HPDE6-E6E7 (cell line): Measurements from ENCODE around the gene ALG1.
"Not testable (repeated sequence)": the region's sequence is repeated elsewhere in the genome, so short reads cannot be mapped to it uniquely, and the experiment has no call there.

Experiments used
- DNase-seq: peaks from one replicate; pipeline ENCODE4 v3.0.0; 2011; ENCODE audit warnings: missing footprints; ENCODE audit errors: extremely low spot score

The ALG1 gene

DNA sequence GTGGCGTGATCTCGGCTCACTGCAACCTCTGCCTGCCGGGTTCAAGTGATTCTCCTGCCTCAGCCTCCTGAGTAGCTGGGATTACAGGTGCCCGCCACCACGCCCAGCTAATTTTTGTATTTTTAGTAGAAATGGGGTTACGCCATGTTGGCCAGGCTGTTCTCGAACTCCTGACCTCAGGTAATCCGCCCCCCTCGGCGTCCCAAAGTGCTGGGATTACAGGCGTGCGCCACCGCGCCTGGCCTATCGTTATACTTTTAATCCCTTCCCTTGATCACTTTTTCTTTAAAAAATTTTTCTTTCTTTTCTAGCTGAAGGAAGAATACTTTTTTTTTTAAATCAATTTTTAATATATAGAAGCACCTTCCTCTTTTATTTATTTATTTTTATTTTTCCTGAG, 2.1 kb downstream of the ALG1 start:
- not testable (repeated sequence) for DNase-seq

GRCh38 chr16:5075637-5076036, 4.0 kb downstream of the ALG1 start:
- no peak for DNase-seq

- DNase-seq, result no peak
These were observed 5.7 kb downstream of the ALG1 start for GRCh38 chr16:5077304-5077703.

DNA sequence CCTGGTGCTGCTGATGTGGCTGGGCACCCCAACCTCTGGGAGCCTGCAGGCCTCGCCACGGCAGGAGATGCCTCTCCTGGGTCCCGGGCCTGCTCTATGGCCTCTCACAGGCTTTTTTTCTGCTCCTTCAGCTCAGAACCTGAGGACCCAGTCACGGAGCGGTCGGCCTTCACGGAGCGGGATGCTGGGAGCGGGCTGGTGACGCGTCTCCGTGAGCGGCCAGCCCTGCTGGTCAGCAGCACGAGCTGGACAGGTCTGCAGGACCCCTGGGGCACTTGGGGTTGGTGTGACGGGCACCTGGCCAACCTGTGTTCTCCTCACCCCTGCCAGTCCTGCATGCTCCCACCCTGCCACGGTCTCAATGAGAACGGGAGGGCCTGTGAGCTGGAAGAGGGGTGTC, 7.0 kb downstream of the ALG1 start:
- no peak for DNase-seq

- DNase-seq, result not testable (repeated sequence)
These were observed 8.8 kb downstream of the ALG1 start for GRCh38 chr16:5080461-5080860.

- not testable (repeated sequence) for DNase-seq
These were observed 9.4 kb downstream of the ALG1 start for GRCh38 chr16:5080996-5081395.

DNA sequence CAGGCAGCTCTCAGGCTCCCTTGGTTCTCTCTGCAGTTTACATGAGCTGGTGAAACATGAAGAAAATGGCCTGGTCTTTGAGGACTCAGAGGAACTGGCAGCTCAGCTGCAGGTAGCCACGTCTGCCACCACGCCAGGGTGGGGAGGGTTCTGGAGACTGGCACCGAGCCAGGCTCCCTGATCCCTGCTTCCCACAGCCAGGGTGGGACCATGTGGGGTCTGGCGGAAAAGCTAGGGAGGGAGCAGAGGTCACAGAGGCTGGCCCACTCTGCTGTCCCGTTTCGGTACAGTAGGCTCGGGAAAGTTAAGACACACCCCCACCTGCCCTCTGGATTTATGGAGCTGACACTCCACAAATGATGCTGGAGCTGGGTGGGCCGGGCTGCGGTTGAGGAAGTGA, 12.0 kb downstream of the ALG1 start:
- DNase-seq, result not testable (repeated sequence)

GRCh38 chr16:5084099-5084731, 12.6 kb downstream of the ALG1 start:
- DNase-seq, result not testable (repeated sequence)

DNA sequence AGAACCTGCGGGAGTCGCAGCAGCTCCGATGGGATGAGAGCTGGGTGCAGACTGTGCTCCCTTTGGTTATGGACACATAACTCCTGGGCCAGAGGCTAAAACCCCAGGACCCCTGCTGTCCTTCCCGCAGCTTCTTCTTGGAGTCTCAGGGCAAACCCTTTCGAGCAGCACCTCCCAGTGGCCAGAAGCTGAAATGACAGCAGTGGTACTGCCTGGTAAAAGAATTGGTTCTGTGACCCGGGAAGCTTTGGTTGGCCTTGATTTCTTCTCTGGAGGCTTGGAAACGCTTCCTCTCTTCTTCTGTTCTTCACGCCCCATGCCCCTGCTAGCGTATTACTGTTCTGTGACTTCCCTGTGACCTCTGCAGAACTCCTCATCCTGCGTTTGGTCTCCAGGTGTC, 13.2 kb downstream of the ALG1 start:
- not testable (repeated sequence) for DNase-seq

- not testable (repeated sequence) for DNase-seq
These were observed 14.1 kb downstream of the ALG1 start for GRCh38 chr16:5085716-5086115.

DNA sequence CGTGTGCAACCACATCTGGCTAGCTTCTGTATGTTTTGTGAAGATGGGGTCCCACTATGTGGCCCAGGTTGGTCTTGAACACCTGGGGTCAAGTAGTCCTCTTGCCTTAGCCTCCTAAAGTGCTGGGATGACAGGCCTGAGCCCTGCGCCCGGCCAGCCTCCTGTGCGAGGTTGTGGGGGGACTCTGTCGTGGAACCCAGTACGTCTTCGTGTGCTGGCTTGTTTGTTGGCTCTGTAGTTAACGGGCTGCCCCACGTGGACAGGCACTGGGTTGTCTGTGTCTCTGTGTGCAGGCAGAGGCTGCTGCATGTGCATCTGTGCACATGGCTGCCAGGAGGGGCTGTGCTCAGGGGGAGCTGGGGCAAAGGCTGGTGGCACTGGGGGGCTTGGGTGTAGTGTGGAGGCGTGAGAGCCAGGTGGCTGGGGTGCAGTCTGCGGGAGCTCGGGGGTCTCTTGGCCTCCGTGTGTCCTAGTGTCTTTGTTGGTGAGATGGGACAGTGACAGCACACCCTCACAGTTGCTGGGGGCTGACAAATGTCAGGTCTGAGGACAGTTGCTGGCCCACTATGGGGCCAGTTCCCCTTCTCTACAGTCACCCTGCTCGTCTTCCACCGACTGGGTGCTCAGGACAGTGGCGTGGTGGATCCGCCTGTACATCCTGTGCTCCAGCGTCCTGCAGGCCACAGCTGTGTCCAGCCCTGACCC, 16.6 kb downstream of the ALG1 start:
- DNase-seq, result not testable (repeated sequence)

GRCh38 chr16:5088936-5089335, 17.3 kb downstream of the ALG1 start:
- DNase-seq, result not testable (repeated sequence)

DNA sequence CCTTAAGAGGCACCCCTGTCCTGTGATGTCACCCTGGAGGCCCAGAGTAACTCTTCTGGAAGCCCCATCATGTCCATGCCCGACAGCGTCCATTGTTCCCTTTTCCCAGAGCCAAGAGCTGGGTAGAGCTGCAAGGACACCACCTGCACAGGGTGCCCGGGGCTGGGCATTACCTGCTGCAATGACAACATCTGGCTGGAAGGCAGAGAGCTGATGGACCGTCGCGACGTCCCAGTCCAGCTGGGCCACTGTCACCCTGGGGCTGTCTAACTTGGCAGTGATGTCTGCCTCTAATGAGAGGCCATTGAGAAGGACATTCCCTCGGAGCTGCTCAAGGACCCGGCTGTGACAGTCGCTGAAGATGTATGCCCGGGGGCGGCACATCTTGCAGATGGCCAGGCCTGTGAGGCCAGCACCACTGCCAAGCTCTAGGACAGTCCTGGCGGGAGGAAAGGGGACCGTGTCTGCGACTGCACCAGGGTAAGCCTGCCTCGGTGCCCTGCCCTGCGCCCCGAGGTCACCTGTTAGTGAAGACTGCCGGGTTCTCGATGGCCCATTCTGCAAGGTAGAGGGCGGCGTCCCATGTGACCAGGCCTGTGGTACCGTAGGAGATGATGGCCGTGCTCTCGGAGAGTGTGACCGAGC, 18.4 kb downstream of the ALG1 start:
- DNase-seq, result not testable (repeated sequence)

DNA sequence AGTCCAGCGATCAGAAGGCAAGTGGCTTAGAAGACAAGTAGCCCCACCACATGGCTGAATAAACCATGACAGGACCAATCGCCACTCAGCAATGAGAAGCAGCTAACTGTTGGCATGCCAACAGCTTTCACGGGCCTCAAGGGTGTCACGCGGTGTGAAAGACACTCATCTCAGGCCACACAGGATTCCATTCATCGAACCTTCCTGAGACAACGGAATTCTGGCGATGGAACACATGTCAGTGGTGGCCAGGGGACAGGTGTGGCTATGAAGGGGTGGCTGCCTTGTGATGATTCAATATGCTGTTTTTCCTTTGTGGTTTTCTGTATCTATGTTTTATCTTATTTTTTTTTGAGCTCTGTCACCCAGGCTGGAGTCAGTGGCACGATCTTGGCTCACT, 18.9 kb downstream of the ALG1 start:
- not testable (repeated sequence) for DNase-seq

DNA sequence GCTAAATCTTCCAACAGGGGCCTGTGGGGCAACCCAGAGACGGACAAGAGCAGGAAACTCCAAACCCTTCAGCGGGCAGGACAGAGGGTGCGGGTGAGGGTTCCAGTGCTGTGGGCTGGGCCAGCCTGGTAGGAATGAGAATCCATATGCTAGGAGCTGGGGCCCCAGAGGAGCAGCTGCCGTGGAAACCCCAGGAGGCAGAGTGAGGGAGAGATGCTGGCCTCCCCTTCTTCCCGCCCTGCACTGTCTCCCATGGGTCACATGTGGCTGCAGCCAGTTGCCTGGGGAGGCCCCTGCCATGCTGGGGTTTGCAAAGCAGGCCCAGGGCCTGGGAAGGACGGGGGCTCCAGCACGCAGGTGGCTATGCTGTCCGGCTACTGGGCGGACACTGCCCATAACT, 21.4 kb downstream of the ALG1 start:
- not testable (repeated sequence) for DNase-seq

- DNase-seq, result not testable (repeated sequence)
These were observed 22.1 kb downstream of the ALG1 start for GRCh38 chr16:5093746-5094145.

DNA sequence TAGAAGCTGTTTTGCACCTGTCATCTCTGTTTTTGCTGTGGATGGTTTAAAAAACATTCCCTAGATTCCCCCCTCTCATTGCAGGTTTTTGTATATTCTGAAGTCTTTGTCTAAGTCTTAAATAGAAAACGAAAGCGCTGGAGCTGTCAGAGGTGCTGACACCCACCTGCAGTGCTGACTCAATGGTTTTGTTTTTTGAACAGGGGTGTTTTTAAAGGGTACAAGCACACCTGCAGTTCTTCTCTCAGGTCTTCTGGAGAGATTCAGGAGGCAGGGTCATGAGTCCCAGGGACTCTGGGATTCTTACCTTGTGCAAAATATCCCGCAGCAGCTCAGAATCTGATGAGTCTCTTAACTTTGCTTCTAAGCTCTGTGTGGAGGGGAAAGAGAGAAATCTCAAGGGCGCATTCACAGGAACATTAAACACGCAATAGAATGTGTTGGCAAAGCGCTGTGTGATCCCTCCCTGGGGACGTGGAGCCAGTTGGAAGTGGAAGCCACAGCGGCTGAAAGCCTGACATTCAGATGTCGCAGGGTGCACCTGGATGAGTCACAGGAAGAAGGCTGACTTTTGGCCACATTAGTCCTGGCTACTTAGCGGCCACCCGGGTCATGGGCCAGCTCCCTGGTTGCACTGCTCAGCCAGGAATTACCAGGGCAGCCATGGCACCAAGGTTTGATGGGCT, 23.6 kb downstream of the ALG1 start:
- not testable (repeated sequence) for DNase-seq

DNA sequence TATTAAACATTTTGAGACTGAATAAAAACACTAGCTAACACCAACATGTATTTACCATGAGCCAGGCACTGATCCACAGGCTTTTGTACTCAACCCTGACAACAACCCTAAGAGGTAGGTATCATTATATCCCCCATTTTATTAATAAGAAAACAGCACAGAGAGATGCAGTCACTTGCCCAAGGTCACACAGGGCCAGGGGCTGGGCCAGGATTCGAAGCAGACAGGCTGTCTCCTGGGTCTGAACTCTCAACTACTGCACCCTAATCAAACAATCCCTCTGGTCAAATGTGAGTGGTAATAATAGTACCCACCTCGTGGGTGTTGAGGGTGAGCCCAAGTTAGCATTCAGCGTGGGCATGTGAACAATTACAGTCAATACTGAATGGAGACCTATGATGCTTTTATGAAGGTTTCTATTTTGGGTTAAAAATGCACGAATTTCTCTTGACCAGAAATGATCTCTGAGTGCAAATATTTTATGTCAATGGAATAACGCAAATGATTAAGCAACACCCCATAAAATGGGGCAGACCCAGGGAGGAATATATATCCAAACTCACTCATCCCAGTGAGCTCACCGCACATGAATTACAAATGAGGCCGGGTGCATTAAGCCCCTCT, 24.9 kb downstream of the ALG1 start:
- DNase-seq, result not testable (repeated sequence)

- DNase-seq, result not testable (repeated sequence)
These were observed 25.4 kb downstream of the ALG1 start for GRCh38 chr16:5097061-5097469.

- DNase-seq, result peak; percentile 70
These were observed 26.0 kb downstream of the ALG1 start, which contains the start of gene EEF2KMT for GRCh38 chr16:5097470-5098220. Gene EEF2KMT (minus strand): TSS chr16:5097795. CDS start chr16:5097739, 56 bp downstream.
